SKM-1 treated with dmso at 0.1 percent for 144 hours (cell line): ENCODE results near the gene WFDC10B.
"Not testable (repeated sequence)": the region's sequence is repeated elsewhere in the genome, so short reads cannot be mapped to it uniquely, and the experiment has no call there.

ENCODE experiments used
- DNase-seq: peaks from one replicate; lab custom pipeline; 2025; ENCODE audit not compliant: unreplicated experiment; lab: John Stamatoyannopoulos, UW

The WFDC10B gene

GRCh38 chr20:45649312-45649863, 55.4 kb downstream of the WFDC10B start:
- no peak for DNase-seq

GRCh38 chr20:45647441-45648050, 57.3 kb downstream of the WFDC10B start:
- DNase-seq: no peak

- DNase-seq: no peak
These were observed 57.9 kb downstream of the WFDC10B start for GRCh38 chr20:45646875-45647274.

DNA sequence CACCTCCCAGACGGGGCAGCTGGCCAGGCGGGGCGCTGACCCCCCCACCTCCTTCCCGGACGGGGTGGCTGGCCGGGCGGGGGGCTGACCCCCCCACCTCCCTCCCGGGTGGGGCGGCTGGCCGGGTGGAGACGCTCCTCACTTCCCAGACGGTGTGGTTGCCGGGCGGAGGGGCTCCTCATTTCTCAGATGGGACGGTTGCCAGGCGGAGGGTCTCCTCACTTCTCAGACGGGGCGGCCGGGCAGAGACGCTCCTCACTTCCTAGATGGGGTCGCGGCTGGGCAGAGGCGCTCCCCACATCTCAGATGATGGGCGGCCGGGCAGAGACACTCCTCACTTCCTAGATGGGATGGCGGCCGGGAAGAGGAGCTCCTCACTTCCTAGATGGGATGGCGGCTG, 59.0 kb downstream of the WFDC10B start:
- not testable (repeated sequence) for DNase-seq

GRCh38 chr20:45641076-45641475, 63.7 kb downstream of the WFDC10B start:
- DNase-seq: not testable (repeated sequence)

DNA sequence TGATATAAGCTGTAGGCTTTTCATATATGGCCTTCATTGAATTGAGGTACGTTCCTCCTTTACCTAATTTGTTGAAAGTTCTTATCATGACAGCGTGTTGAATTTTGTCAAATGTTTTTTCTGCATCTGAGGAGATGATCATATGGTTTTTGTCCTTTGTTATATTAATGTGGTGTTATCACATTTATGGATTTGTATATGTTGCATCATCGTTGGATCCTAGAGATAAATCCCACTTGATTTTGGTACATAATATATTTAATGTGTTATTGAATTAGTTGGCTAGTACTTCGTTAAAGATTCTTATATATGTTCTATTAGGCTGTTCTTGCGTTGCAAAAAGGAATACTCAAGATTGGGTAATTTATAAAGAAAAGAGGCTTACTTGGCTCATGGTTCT, 65.1 kb downstream of the WFDC10B start:
- no peak for DNase-seq

GRCh38 chr20:45636513-45636912, 68.3 kb downstream of the WFDC10B start:
- DNase-seq: no peak
